Measurements from ENCODE around the gene KMT2B.

KMT2B gene

DNA sequence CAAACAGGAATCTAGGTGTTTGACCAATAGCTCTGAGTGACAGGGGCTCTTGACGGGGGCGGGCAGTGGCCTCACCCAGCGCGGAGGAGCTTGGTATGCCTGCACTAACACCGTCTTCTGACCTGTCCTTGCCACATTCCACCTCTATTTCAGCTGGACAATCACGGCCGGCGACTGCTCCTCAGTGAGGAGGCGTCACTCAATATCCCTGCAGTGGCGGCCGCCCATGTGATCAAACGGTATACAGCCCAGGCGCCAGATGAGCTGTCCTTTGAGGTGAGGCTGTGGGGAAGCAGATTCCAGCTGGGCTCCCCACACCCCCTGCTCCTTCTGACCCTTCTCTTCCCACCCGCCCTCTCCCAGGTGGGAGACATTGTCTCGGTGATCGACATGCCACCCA lies 62.3 kb downstream of the KMT2B start:
- H2AFZ ChIP-seq (ENCODE audit: low read depth, low read length) = no peak overlapping the region
- H3K4me1 ChIP-seq (ENCODE audit: control insufficient read depth, insufficient read depth, low read depth, low read length) = peaks cover 17% of the 10 kb centered on the region
- H3K14ac ChIP-seq (ENCODE audit: low read length in 2 of 2) = no peak overlapping the region
- H3K79me1 ChIP-seq (replicated peaks; ENCODE audit: low read length, poor library complexity, severe bottlenecking) = peaks cover 18% of the 10 kb centered on the region
- no peak overlapping the region for H3K4ac ChIP-seq (ENCODE audit: low read depth in 1 of 2, low read length in 2 of 2)
- WGBS = 93% methylated on average over 14 of the region's 16 CpGs
- no peak overlapping the region for H3K4me3 ChIP-seq (ENCODE audit: insufficient read depth in 1 of 2, low read depth in 1 of 2, low read length in 2 of 2)
- no peak overlapping the region for H4K91ac ChIP-seq (ENCODE audit: low read length)
- H3K9me3 ChIP-seq (ENCODE audit: control insufficient read depth, low read length) = no peaks in the 10 kb centered on the region
- peaks cover 21 to 61% of the 10 kb centered on the region in 2 experiments for H3K36me3 ChIP-seq (ENCODE audit: control insufficient read depth in 1 of 2, insufficient read depth in 2 of 2, low read depth in 1 of 2, low read length in 2 of 2)
- no peak overlapping the region for H2BK120ac ChIP-seq (ENCODE audit: low read depth, low read length)
- H2BK12ac ChIP-seq (ENCODE audit: low read length in 2 of 2) = no peak overlapping the region
- H3K9ac ChIP-seq (ENCODE audit: low read length) = no peak overlapping the region
- H2AK5ac ChIP-seq (ENCODE audit: low read length, severe bottlenecking) = no peak overlapping the region
- H3K23ac ChIP-seq (ENCODE audit: low read length in 2 of 2) = no peak overlapping the region
- H4K8ac ChIP-seq (ENCODE audit: low read length) = no peak overlapping the region
- DNase-seq = no peak
- H3K4me2 ChIP-seq (ENCODE audit: low read length, poor library complexity, severe bottlenecking) = no peak overlapping the region
- H3K27ac ChIP-seq (ENCODE audit: low read length, poor library complexity, severe bottlenecking) = no peak overlapping the region
- H2BK5ac ChIP-seq (ENCODE audit: low read depth, low read length, poor library complexity, severe bottlenecking) = no peak overlapping the region
- no peaks in the 10 kb centered on the region for H3K27me3 ChIP-seq (ENCODE audit: control insufficient read depth in 1 of 2, insufficient read depth in 1 of 2, low read length in 2 of 2)
- no peak overlapping the region for H2BK15ac ChIP-seq (ENCODE audit: low read depth, poor library complexity, severe bottlenecking)
- no peak overlapping the region for H3K18ac ChIP-seq (ENCODE audit: low read depth in 1 of 2, low read length in 2 of 2)

DNA sequence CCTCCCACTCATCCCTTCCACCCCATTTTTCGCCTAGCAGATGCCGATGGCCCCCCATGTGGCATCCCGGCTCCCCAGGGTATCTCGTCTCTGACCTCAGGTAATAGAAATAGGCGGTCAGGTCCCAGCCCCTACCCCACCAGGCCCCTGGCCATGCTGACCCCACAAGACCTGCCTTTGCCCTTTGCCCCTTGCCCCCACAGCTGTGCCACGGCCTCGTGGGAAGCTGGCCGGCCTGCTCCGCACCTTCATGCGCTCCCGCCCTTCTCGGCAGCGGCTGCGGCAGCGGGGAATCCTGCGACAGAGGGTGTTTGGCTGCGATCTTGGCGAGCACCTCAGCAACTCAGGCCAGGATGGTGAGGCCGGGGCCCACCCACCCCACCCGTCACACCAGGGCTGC lies 62.9 kb downstream of the KMT2B start:
- Histone ChIP-seq H3K27me3 (ENCODE audit: control insufficient read depth in 1 of 2, insufficient read depth in 1 of 2, low read length in 2 of 2) (no peaks in the 10 kb centered on the region), H3K18ac (ENCODE audit: low read depth in 1 of 2, low read length in 2 of 2) (no peak overlapping the region), H3K9ac (ENCODE audit: low read length) (no peak overlapping the region), H2BK5ac (ENCODE audit: low read depth, low read length, poor library complexity, severe bottlenecking) (no peak overlapping the region), H3K79me1 (replicated peaks; ENCODE audit: low read length, poor library complexity, severe bottlenecking) (peaks cover 17% of the 10 kb centered on the region), H3K4me3 (ENCODE audit: insufficient read depth in 1 of 2, low read depth in 1 of 2, low read length in 2 of 2) (no peak overlapping the region), H4K91ac (ENCODE audit: low read length) (no peak overlapping the region), H3K4me1 (ENCODE audit: control insufficient read depth, insufficient read depth, low read depth, low read length) (peaks cover 17% of the 10 kb centered on the region), H3K9me3 (ENCODE audit: control insufficient read depth, low read length) (no peaks in the 10 kb centered on the region), H3K23ac (ENCODE audit: low read length in 2 of 2) (no peak overlapping the region), H3K36me3 (ENCODE audit: control insufficient read depth in 1 of 2, insufficient read depth in 2 of 2, low read depth in 1 of 2, low read length in 2 of 2) (peaks cover 21 to 65% of the 10 kb centered on the region in 2 experiments), H2BK120ac (ENCODE audit: low read depth, low read length) (no peak overlapping the region), H4K8ac (ENCODE audit: low read length) (no peak overlapping the region), H2BK15ac (ENCODE audit: low read depth, poor library complexity, severe bottlenecking) (no peak overlapping the region), H3K4ac (ENCODE audit: low read depth in 1 of 2, low read length in 2 of 2) (no peak overlapping the region), H3K14ac (ENCODE audit: low read length in 2 of 2) (no peak overlapping the region), H2AK5ac (ENCODE audit: low read length, severe bottlenecking) (no peak overlapping the region), H2BK12ac (ENCODE audit: low read length in 2 of 2) (no peak overlapping the region), H3K27ac (ENCODE audit: low read length, poor library complexity, severe bottlenecking) (no peak overlapping the region), H3K4me2 (ENCODE audit: low read length, poor library complexity, severe bottlenecking) (no peak overlapping the region), H2AFZ (ENCODE audit: low read depth, low read length) (no peak overlapping the region)
- DNase-seq = no peak
- 99% methylated on average over 20 of the region's 20 CpGs for WGBS

DNA sequence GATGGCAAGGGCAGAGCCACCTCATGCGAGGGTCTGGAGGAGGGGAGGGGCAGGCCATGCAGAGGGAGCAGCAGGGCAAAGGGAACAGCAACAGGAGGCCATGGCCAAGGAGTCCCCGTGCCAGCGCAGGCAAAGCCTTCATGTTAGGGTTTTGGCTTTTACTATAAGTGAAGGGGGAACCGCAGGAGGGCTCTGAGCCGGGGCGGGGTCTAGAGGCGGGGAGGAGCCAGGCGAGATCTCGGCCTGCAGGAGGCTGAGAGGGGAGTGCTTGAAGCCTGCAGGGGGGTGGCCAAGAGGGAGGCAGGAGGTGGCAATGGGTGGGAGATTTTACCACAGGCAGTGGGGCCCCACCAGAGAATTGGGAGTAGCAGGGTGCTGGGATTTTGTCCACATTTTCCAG lies 63.8 kb downstream of the KMT2B start:
- Histone ChIP-seq H3K27ac (ENCODE audit: low read length, poor library complexity, severe bottlenecking) (no peak overlapping the region), H3K14ac (ENCODE audit: low read length in 2 of 2) (no peak overlapping the region), H3K4me1 (ENCODE audit: control insufficient read depth, insufficient read depth, low read depth, low read length) (peaks cover 10% of the 10 kb centered on the region), H3K27me3 (ENCODE audit: control insufficient read depth in 1 of 2, insufficient read depth in 1 of 2, low read length in 2 of 2) (no peaks in the 10 kb centered on the region), H3K4ac (ENCODE audit: low read depth in 1 of 2, low read length in 2 of 2) (no peak overlapping the region), H2BK120ac (ENCODE audit: low read depth, low read length) (no peak overlapping the region), H3K36me3 (ENCODE audit: control insufficient read depth in 1 of 2, insufficient read depth in 2 of 2, low read depth in 1 of 2, low read length in 2 of 2) (peaks cover 21 to 74% of the 10 kb centered on the region in 2 experiments), H3K79me1 (replicated peaks; ENCODE audit: low read length, poor library complexity, severe bottlenecking) (peaks cover 8% of the 10 kb centered on the region), H2BK12ac (ENCODE audit: low read length in 2 of 2) (no peak overlapping the region), H4K91ac (ENCODE audit: low read length) (no peak overlapping the region), H3K9ac (ENCODE audit: low read length) (no peak overlapping the region), H3K4me3 (ENCODE audit: insufficient read depth in 1 of 2, low read depth in 1 of 2, low read length in 2 of 2) (no peak overlapping the region), H3K9me3 (ENCODE audit: control insufficient read depth, low read length) (no peaks in the 10 kb centered on the region), H4K8ac (ENCODE audit: low read length) (no peak overlapping the region), H2AFZ (ENCODE audit: low read depth, low read length) (no peak overlapping the region), H3K18ac (ENCODE audit: low read depth in 1 of 2, low read length in 2 of 2) (no peak overlapping the region), H2BK15ac (ENCODE audit: low read depth, poor library complexity, severe bottlenecking) (no peak overlapping the region), H3K23ac (ENCODE audit: low read length in 2 of 2) (no peak overlapping the region), H3K4me2 (ENCODE audit: low read length, poor library complexity, severe bottlenecking) (no peak overlapping the region), H2AK5ac (ENCODE audit: low read length, severe bottlenecking) (no peak overlapping the region), H2BK5ac (ENCODE audit: low read depth, low read length, poor library complexity, severe bottlenecking) (no peak overlapping the region)
- DNase-seq = no peak
- WGBS = 68% methylated on average over 9 of the region's 9 CpGs

DNA sequence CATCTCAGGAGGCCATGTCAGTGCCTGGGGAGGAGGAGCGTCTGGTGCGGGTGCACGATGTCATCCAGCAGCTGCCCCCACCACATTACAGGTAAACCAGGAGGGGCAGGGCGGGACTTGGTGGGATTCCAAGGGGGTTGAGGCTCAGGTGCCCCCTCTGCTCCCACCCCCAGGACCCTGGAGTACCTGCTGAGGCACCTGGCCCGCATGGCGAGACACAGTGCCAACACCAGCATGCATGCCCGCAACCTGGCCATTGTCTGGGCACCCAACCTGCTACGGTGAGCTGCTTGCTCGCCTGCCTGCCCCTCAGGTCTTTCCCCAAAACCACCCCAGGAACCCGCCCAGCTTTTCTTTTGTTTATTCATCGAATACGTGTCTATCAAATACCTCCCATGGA lies 64.8 kb downstream of the KMT2B start:
- Histone ChIP-seq H3K9me3 (ENCODE audit: control insufficient read depth, low read length) (no peaks in the 10 kb centered on the region), H2AFZ (ENCODE audit: low read depth, low read length) (peak overlapping the region; percentile 31), H3K4me1 (ENCODE audit: control insufficient read depth, insufficient read depth, low read depth, low read length) (peaks cover 16% of the 10 kb centered on the region), H3K27me3 (ENCODE audit: control insufficient read depth in 1 of 2, insufficient read depth in 1 of 2, low read length in 2 of 2) (no peaks in the 10 kb centered on the region), H3K4me3 (ENCODE audit: insufficient read depth in 1 of 2, low read depth in 1 of 2, low read length in 2 of 2) (no peak overlapping the region), H2AK5ac (ENCODE audit: low read length, severe bottlenecking) (no peak overlapping the region), H3K36me3 (ENCODE audit: control insufficient read depth in 1 of 2, insufficient read depth in 2 of 2, low read depth in 1 of 2, low read length in 2 of 2) (peaks cover 21 to 81% of the 10 kb centered on the region in 2 experiments), H2BK12ac (ENCODE audit: low read length in 2 of 2) (no peak overlapping the region), H3K14ac (ENCODE audit: low read length in 2 of 2) (no peak overlapping the region), H3K79me1 (replicated peaks; ENCODE audit: low read length, poor library complexity, severe bottlenecking) (peaks cover 3% of the 10 kb centered on the region), H3K23ac (ENCODE audit: low read length in 2 of 2) (no peak overlapping the region), H4K8ac (ENCODE audit: low read length) (no peak overlapping the region), H3K9ac (ENCODE audit: low read length) (no peak overlapping the region), H2BK120ac (ENCODE audit: low read depth, low read length) (no peak overlapping the region), H4K91ac (ENCODE audit: low read length) (no peak overlapping the region), H3K27ac (ENCODE audit: low read length, poor library complexity, severe bottlenecking) (no peak overlapping the region), H3K18ac (ENCODE audit: low read depth in 1 of 2, low read length in 2 of 2) (no peak overlapping the region), H2BK15ac (ENCODE audit: low read depth, poor library complexity, severe bottlenecking) (no peak overlapping the region), H3K4ac (ENCODE audit: low read depth in 1 of 2, low read length in 2 of 2) (no peak overlapping the region), H2BK5ac (ENCODE audit: low read depth, low read length, poor library complexity, severe bottlenecking) (no peak overlapping the region), H3K4me2 (ENCODE audit: low read length, poor library complexity, severe bottlenecking) (no peak overlapping the region)
- WGBS = 97% methylated on average over 12 of the region's 12 CpGs
- no peak for DNase-seq

All from mesenchymal stem cell (in vitro differentiated cells and primary cell).